Endodermal cell (in vitro differentiated cells): ENCODE results near the gene ME3. TPM values are rescaled to one million over a fixed set of nuclear protein-coding genes. Genes with fewer than 3 reads are reported as not detected.
A peak's percentile ranks its signal among the peaks of the same experiment; 100 is the strongest.

Experiments
- DNase-seq: peaks from one replicate; pipeline ENCODE4 v3.0.0-alpha.2; 2017
- H3K27ac ChIP-seq: 2 replicates; pipeline ENCODE4 v1.5.1; 2013; ENCODE audit warnings: mild to moderate bottlenecking, low read depth, low read length, moderate library complexity
- H3K27me3 ChIP-seq: 2 replicates; pipeline ENCODE4 v1.6.1; 2013; ENCODE audit warnings: mild to moderate bottlenecking, low read length, moderate library complexity; ENCODE audit not compliant: insufficient read depth, control insufficient read depth, poor library complexity, severe bottlenecking
- H3K36me3 ChIP-seq: 2 replicates; pipeline ENCODE4 v1.7.0; 2013; ENCODE audit warnings: mild to moderate bottlenecking, low read length, moderate library complexity; ENCODE audit not compliant: control insufficient read depth, insufficient read depth
- H3K4me1 ChIP-seq: one replicate; pipeline ENCODE4 v1.7.0; 2013; ENCODE audit warnings: low read length; ENCODE audit not compliant: control insufficient read depth, insufficient read depth
- H3K4me3 ChIP-seq: 2 replicates; pipeline ENCODE4 v1.5.1; 2013; ENCODE audit warnings: mild to moderate bottlenecking, low read length, moderate library complexity
- H3K9ac ChIP-seq: 2 replicates; pipeline ENCODE4 v1.6.1; 2013; ENCODE audit warnings: mild to moderate bottlenecking, low read length, moderate library complexity; ENCODE audit not compliant: poor library complexity, severe bottlenecking; ENCODE audit errors: extremely low read depth
- H3K9me3 ChIP-seq: 2 replicates; pipeline ENCODE4 v1.6.1; 2013; ENCODE audit warnings: mild to moderate bottlenecking, low read length, moderate library complexity; ENCODE audit not compliant: control insufficient read depth
- H3K27ac Mint-ChIP-seq: 2 replicates; pipeline ENCODE4 v1.8.0; 2020; ENCODE audit warnings: mixed read lengths
- H3K27me3 Mint-ChIP-seq: 2 replicates; pipeline ENCODE4 v1.8.0; 2021; ENCODE audit warnings: mild to moderate bottlenecking, mixed read lengths; ENCODE audit not compliant: insufficient read depth
- H3K36me3 Mint-ChIP-seq: 2 replicates; pipeline ENCODE4 v1.8.0; 2020; ENCODE audit warnings: low read depth, mixed read lengths
- H3K4me1 Mint-ChIP-seq: 2 replicates; pipeline ENCODE4 v1.8.0; 2020; ENCODE audit warnings: mixed read lengths
- H3K4me3 Mint-ChIP-seq: 2 replicates; pipeline ENCODE4 v1.8.0; 2020; ENCODE audit warnings: mild to moderate bottlenecking, moderate library complexity, mixed read lengths
- H3K9me3 Mint-ChIP-seq: 2 replicates; pipeline ENCODE4 v1.8.0; 2020; ENCODE audit warnings: mild to moderate bottlenecking, mixed read lengths
- CTCF ChIP-seq: fragments of 200-600 bp; sonication (generic); conservative IDR thresholded peaks from 2 replicates; pipeline ENCODE4 v1.5.0; 2021; ENCODE audit warnings: antibody characterized with exemption, mild to moderate bottlenecking
- WGBS, 2 experiments: methylation state at CpG; one replicate each; pipeline versions ENCODE4 v1.1.5 to v1.1.7; 2013; ENCODE audit warnings: missing lambda C conversion rate in 2 of 2, mixed read lengths in 1 of 2; ENCODE audit not compliant: insufficient coverage in 1 of 2, insufficient read length in 1 of 2; 5-methylcytosine and 5-hydroxymethylcytosine counted together
- total RNA-seq, 2 donors: library from RNA; stranded (reverse); fragmentation: NEBNext Ultra II Directional in 1 of 2; extraction: Animal tissue kit (Norgen Biotek cat#: 25700) in 1 of 2; gene quantifications; 2 replicates in 1 of 2; 3 replicates in 1 of 2; pipeline ENCODE4 v1.2.1, GENCODE V29; 2021

ME3 gene
- total RNA-seq, 2 donors from 2014 or later: 1.2 to 1.3 TPM

GRCh38 chr11:86610559-86611341, 61.7 kb downstream of the ME3 start:
- Histone ChIP-seq H3K27me3 (no peaks in the 10 kb centered on the region), H3K9me3 (peaks cover 10% of the 10 kb centered on the region), H3K9ac (no peak overlapping the region), H3K27ac (no peak overlapping the region), H3K36me3 (no peaks in the 10 kb centered on the region), H3K4me1 (peaks cover 7% of the 10 kb centered on the region), H3K4me3 (peak overlapping the region; percentile 0)
- TF ChIP-seq CTCF: peak; percentile 20
- H3K27me3 Mint-ChIP-seq: no peaks in the 10 kb centered on the region
- peak; percentile 82 for DNase-seq
- 27 to 55% methylated on average over 2 to 4 of the region's 5 CpGs for WGBS, 2 experiments
- no peak overlapping the region for H3K4me3 Mint-ChIP-seq
- peaks cover 11% of the 10 kb centered on the region for H3K9me3 Mint-ChIP-seq
- H3K36me3 Mint-ChIP-seq: no peaks in the 10 kb centered on the region
- H3K4me1 Mint-ChIP-seq: peaks cover 24% of the 10 kb centered on the region
- H3K27ac Mint-ChIP-seq: peak overlapping the region; percentile 23

- Mint-ChIP-seq H3K36me3 (no peaks in the 10 kb centered on the region), H3K4me1 (peaks cover 24% of the 10 kb centered on the region), H3K27ac (no peak overlapping the region), H3K27me3 (no peaks in the 10 kb centered on the region), H3K4me3 (no peak overlapping the region), H3K9me3 (peaks cover 5% of the 10 kb centered on the region)
- DNase-seq: peak; percentile 88
- Histone ChIP-seq H3K36me3 (no peaks in the 10 kb centered on the region), H3K9me3 (no peaks in the 10 kb centered on the region), H3K4me1 (peaks cover 7% of the 10 kb centered on the region), H3K27ac (no peak overlapping the region), H3K4me3 (no peak overlapping the region), H3K9ac (no peak overlapping the region), H3K27me3 (no peaks in the 10 kb centered on the region)
- TF ChIP-seq CTCF: peak; percentile 99
- WGBS, 2 experiments: 45 to 57% methylated on average over 4 to 7 of the region's 7 CpGs
Observed at GRCh38 chr11:86608251-86608799, 64.1 kb downstream of the ME3 start.

GRCh38 chr11:86606836-86607481, 65.5 kb downstream of the ME3 start:
- TF ChIP-seq CTCF: peak; percentile 21
- no peak overlapping the region for H3K4me3 Mint-ChIP-seq
- H3K27me3 Mint-ChIP-seq: no peaks in the 10 kb centered on the region
- no peak overlapping the region for H3K27ac ChIP-seq
- WGBS, 2 experiments: 70 to 88% methylated on average over 1 of the region's 1 CpG
- no peak overlapping the region for H3K4me3 ChIP-seq
- DNase-seq: no peak
- no peak overlapping the region for H3K27ac Mint-ChIP-seq
- peaks cover 3% of the 10 kb centered on the region for H3K9me3 Mint-ChIP-seq
- H3K4me1 ChIP-seq: peaks cover 7% of the 10 kb centered on the region
- no peak overlapping the region for H3K9ac ChIP-seq
- H3K36me3 Mint-ChIP-seq: no peaks in the 10 kb centered on the region
- no peaks in the 10 kb centered on the region for H3K9me3 ChIP-seq
- H3K27me3 ChIP-seq: no peaks in the 10 kb centered on the region
- no peaks in the 10 kb centered on the region for H3K36me3 ChIP-seq
- H3K4me1 Mint-ChIP-seq: peaks cover 24% of the 10 kb centered on the region
